Panc1 (cell line): ENCODE results near the gene MYCBPAP. TPM values are rescaled to one million over a fixed set of nuclear protein-coding genes. Genes with fewer than 3 reads are reported as not detected.

ENCODE experiments used
- ATAC-seq: fragments of 200-7000 bp; cut with Tn5 transposase; 2 replicates; pipeline ENCODE4 v1.9.1; 2020; ENCODE audit warnings: mild to moderate bottlenecking, moderate library complexity
- BruUV-seq: library from RNA; stranded (reverse); fragments of 400-500 nt; replicated peaks from 2 replicates; lab custom pipeline; 2021; lab: Mats Ljungman, UMichigan
- CTCF ChIA-PET: fragments of 300-600 bp; sonication (Branson Sonifier 250); formaldehyde crosslinking; loops from one replicate; lab custom pipeline; 2022; ENCODE audit warnings: antibody characterized with exemption; lab: Charles Lee
- POLR2A ChIA-PET: fragments of 300-600 bp; sonication (Branson Sonifier 250); formaldehyde crosslinking; loops from one replicate; lab custom pipeline; 2022; ENCODE audit warnings: antibody characterized with exemption; lab: Charles Lee
- DNase-seq: peaks from one replicate; pipeline ENCODE4 v3.0.0-alpha.2; 2010; ENCODE audit warnings: low read depth, low spot score
- H3K27ac ChIP-seq: 2 replicates; pipeline ENCODE4 v1.5.1; 2011; ENCODE audit warnings: mild to moderate bottlenecking, low read length, inconsistent platforms
- H3K27me3 ChIP-seq: fragments of 200-500 bp; sonication (Bioruptor generic); 2 replicates; pipeline ENCODE4 v1.6.0; 2014; ENCODE audit warnings: low read length, inconsistent platforms; ENCODE audit not compliant: control insufficient read depth, insufficient read depth
- H3K36me3 ChIP-seq: fragments of 200-500 bp; sonication (Bioruptor generic); 2 replicates; pipeline ENCODE4 v1.5.1; 2014; ENCODE audit warnings: inconsistent platforms, mild to moderate bottlenecking, low read length, moderate library complexity; ENCODE audit not compliant: control insufficient read depth, insufficient read depth
- H3K4me1 ChIP-seq: 2 replicates; pipeline ENCODE4 v1.5.1; 2011; ENCODE audit warnings: inconsistent platforms, mild to moderate bottlenecking, low read length, moderate library complexity; ENCODE audit not compliant: control insufficient read depth, insufficient read depth
- H3K4me3 ChIP-seq, 2 experiments: 2 replicates each; pipeline ENCODE4 v1.5.1; 2011 to 2012; ENCODE audit warnings: low read depth in 2 of 2, low read length in 2 of 2, mild to moderate bottlenecking in 2 of 2, inconsistent platforms in 1 of 2, moderate library complexity in 1 of 2
- H3K9me3 ChIP-seq: fragments of 200-500 bp; sonication (Bioruptor generic); 2 replicates; pipeline ENCODE4 v1.5.1; 2014; ENCODE audit warnings: low read depth, mild to moderate bottlenecking, inconsistent platforms, low read length, moderate library complexity; ENCODE audit not compliant: control insufficient read depth, insufficient read depth
- POLR2AphosphoS5 ChIP-seq: IDR thresholded peaks from 2 replicates; pipeline ENCODE4 v1.6.1; 2012; ENCODE audit warnings: mild to moderate bottlenecking, low read depth, low read length, moderate library complexity
- SIN3A ChIP-seq: IDR thresholded peaks from 2 replicates; pipeline ENCODE4 v1.6.1; 2012; ENCODE audit warnings: low read depth, mild to moderate bottlenecking, low read length, moderate library complexity, borderline replicate concordance; ENCODE audit not compliant: insufficient read depth
- TCF7L2 ChIP-seq: IDR thresholded peaks from 2 replicates; pipeline ENCODE4 v1.6.1; 2011; ENCODE audit warnings: mild to moderate bottlenecking, low read depth, low read length, inconsistent platforms
- in situ Hi-C: cut with HindIII; loops from 2 replicates; pipeline ENCODE4 v1.10.0; 2016; ENCODE audit warnings: low sequenced_read_pairs, low pct_unique_long_range_greater_than_20kb
- intact Hi-C: fragments of 100-400 bp; cut with micrococcal nuclease; formaldehyde crosslinking; loops from one replicate; pipeline ENCODE4 v1.10.0; 2022; ENCODE audit not compliant: unreplicated experiment
- total RNA-seq: library from RNA; stranded (reverse); gene quantifications from one replicate; pipeline ENCODE4 v1.2.1, GENCODE V29; 2021; ENCODE audit not compliant: unreplicated experiment
- TF ChIP-seq, protein P1 (sequence below), 2 experiments: IDR thresholded peaks; 2 replicates each; pipeline ENCODE4 v1.6.1; 2011 to 2012; ENCODE audit warnings: low read depth in 2 of 2, control low read depth in 1 of 2, low read length in 1 of 2, mild to moderate bottlenecking in 1 of 2, moderate library complexity in 1 of 2; ENCODE audit not compliant: insufficient read depth in 1 of 2
- TF ChIP-seq, protein P2 (sequence below): fragments of 450-650 bp; IDR thresholded peaks from 2 replicates; pipeline ENCODE4 v1.5.1; 2017; ENCODE audit warnings: mild to moderate bottlenecking

Gene MYCBPAP
- total RNA-seq, 1 experiment from 2014 or later: 2.2 TPM

DNA sequence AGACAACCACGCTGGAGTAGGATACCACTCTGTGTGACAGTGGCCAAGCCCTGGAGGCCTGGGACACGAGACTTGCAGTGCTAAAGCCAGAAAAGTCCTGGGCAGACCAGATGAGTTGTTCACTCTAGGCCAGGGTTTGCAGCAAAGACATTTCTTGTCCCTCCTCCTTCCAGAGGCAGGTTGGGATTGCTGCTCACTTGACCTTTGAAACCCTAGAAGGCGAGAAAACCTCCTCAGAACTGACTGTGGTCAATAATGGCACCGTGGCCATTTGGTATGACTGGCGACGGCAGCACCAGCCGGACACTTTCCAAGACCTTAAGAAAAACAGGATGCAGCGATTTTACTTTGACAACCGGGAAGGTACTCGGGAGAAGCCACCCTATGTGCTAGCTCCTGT is 14.5 kb downstream of the MYCBPAP start:
- DNase-seq: no peak
- TF ChIP-seq TCF7L2 (no peak), SIN3A (no peak), POLR2AphosphoS5 (no peak)
- TF ChIP-seq, protein P1, sequence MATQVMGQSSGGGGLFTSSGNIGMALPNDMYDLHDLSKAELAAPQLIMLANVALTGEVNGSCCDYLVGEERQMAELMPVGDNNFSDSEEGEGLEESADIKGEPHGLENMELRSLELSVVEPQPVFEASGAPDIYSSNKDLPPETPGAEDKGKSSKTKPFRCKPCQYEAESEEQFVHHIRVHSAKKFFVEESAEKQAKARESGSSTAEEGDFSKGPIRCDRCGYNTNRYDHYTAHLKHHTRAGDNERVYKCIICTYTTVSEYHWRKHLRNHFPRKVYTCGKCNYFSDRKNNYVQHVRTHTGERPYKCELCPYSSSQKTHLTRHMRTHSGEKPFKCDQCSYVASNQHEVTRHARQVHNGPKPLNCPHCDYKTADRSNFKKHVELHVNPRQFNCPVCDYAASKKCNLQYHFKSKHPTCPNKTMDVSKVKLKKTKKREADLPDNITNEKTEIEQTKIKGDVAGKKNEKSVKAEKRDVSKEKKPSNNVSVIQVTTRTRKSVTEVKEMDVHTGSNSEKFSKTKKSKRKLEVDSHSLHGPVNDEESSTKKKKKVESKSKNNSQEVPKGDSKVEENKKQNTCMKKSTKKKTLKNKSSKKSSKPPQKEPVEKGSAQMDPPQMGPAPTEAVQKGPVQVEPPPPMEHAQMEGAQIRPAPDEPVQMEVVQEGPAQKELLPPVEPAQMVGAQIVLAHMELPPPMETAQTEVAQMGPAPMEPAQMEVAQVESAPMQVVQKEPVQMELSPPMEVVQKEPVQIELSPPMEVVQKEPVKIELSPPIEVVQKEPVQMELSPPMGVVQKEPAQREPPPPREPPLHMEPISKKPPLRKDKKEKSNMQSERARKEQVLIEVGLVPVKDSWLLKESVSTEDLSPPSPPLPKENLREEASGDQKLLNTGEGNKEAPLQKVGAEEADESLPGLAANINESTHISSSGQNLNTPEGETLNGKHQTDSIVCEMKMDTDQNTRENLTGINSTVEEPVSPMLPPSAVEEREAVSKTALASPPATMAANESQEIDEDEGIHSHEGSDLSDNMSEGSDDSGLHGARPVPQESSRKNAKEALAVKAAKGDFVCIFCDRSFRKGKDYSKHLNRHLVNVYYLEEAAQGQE (IDR thresholded peaks at IDR 0.05; ENCODE audit: insufficient read depth in 1 of 2, low read depth in 2 of 2, low read length in 1 of 2): no peak
- TF ChIP-seq, protein P2, sequence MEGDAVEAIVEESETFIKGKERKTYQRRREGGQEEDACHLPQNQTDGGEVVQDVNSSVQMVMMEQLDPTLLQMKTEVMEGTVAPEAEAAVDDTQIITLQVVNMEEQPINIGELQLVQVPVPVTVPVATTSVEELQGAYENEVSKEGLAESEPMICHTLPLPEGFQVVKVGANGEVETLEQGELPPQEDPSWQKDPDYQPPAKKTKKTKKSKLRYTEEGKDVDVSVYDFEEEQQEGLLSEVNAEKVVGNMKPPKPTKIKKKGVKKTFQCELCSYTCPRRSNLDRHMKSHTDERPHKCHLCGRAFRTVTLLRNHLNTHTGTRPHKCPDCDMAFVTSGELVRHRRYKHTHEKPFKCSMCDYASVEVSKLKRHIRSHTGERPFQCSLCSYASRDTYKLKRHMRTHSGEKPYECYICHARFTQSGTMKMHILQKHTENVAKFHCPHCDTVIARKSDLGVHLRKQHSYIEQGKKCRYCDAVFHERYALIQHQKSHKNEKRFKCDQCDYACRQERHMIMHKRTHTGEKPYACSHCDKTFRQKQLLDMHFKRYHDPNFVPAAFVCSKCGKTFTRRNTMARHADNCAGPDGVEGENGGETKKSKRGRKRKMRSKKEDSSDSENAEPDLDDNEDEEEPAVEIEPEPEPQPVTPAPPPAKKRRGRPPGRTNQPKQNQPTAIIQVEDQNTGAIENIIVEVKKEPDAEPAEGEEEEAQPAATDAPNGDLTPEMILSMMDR: no peak
- ChIA-PET CTCF (no interaction called here), POLR2A (no interaction called here)
- Histone ChIP-seq H3K27ac (no peak overlapping the region), H3K9me3 (no peaks in the 10 kb centered on the region), H3K27me3 (no peaks in the 10 kb centered on the region), H3K4me1 (no peaks in the 10 kb centered on the region), H3K36me3 (no peaks in the 10 kb centered on the region), H3K4me3 (no peak overlapping the region)
- in situ Hi-C loops: no loop called here
- no TSS peak for BruUV-seq
- intact Hi-C loops: no loop called here
- no peak for ATAC-seq

DNA sequence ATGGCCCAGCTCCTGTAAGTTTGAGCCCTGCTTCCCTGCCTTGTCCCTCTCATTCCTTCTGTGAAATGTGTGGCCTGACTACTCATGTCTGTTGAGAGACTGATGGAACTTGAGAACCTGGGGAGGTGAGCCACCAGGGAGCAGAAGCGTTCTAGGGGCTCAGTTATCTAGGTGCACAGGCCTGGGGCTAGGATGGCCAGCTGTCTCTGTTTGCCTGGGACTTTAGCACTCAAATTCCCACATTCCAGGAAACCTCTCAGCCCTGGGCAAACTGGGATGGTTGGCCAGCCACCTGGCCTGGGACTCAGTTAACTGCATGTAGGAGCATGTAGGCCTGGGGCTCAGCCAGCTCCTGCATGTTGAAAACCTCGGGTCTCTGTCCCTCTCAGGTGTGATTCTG is 15.0 kb downstream of the MYCBPAP start:
- no peaks in the 10 kb centered on the region for H3K9me3 ChIP-seq
- no peak overlapping the region for H3K27ac ChIP-seq
- no peak overlapping the region for H3K4me3 ChIP-seq
- no peak for ATAC-seq
- DNase-seq: no peak
- in situ Hi-C loops (no loop called here), intact Hi-C loops (no loop called here)
- H3K27me3 ChIP-seq: no peaks in the 10 kb centered on the region
- no peaks in the 10 kb centered on the region for H3K4me1 ChIP-seq
- ChIA-PET POLR2A (no interaction called here), CTCF (no interaction called here)
- H3K36me3 ChIP-seq: no peaks in the 10 kb centered on the region
- TF ChIP-seq POLR2AphosphoS5 (no peak), TCF7L2 (no peak), SIN3A (no peak)
- TF ChIP-seq, protein P1 (IDR thresholded peaks at IDR 0.05; ENCODE audit: insufficient read depth in 1 of 2, low read depth in 2 of 2, low read length in 1 of 2): no peak
- TF ChIP-seq, protein P2: no peak
- BruUV-seq: no TSS peak
